Caco-2 (cell line): ENCODE data around the gene DCAF5. TPM values are rescaled to one million over a fixed set of nuclear protein-coding genes. Genes with fewer than 3 reads are reported as not detected.

Experiments
- BruUV-seq: library from RNA; stranded (reverse); fragments of 400-500 nt; replicated peaks from 2 replicates; lab custom pipeline; 2021; lab: Mats Ljungman, UMichigan
- CTCF ChIA-PET: fragments of 300-600 bp; sonication (Branson Sonifier 250); formaldehyde crosslinking; loops from one replicate; lab custom pipeline; 2022; ENCODE audit warnings: antibody characterized with exemption; lab: Charles Lee
- POLR2A ChIA-PET: fragments of 300-600 bp; sonication (Branson Sonifier 250); formaldehyde crosslinking; loops from one replicate; lab custom pipeline; 2022; ENCODE audit warnings: antibody characterized with exemption; lab: Charles Lee
- DNase-seq, 2 experiments: peaks; one replicate each; pipeline versions ENCODE4 v3.0.0 to v3.0.0-alpha.2; 2020 to 2022
- H3K27me3 ChIP-seq: replicated peaks from 2 replicates; pipeline ENCODE4 v1.6.0; 2011; ENCODE audit warnings: low read length; ENCODE audit not compliant: control insufficient read depth, insufficient read depth
- H3K36me3 ChIP-seq: 2 replicates; pipeline ENCODE4 v1.5.1; 2011; ENCODE audit warnings: low read length; ENCODE audit not compliant: control insufficient read depth, insufficient read depth
- H3K4me1 ChIP-seq: fragments of 250-450 bp; sonication (Bioruptor Pico); 2 replicates; pipeline ENCODE4 v1.5.1; 2020; ENCODE audit warnings: mild to moderate bottlenecking
- H3K4me3 ChIP-seq: 2 replicates; pipeline ENCODE4 v1.5.1; 2011; ENCODE audit warnings: low read depth, mild to moderate bottlenecking, control low read depth, low read length
- H3K9me3 ChIP-seq: fragments of 250-450 bp; sonication (Bioruptor Pico); 2 replicates; pipeline ENCODE4 v1.5.1; 2020; ENCODE audit warnings: mild to moderate bottlenecking, moderate library complexity
- H3K27ac Mint-ChIP-seq: one replicate; pipeline ENCODE4 v1.8.0; 2022; ENCODE audit warnings: mixed read lengths; ENCODE audit not compliant: unreplicated experiment
- H3K27me3 Mint-ChIP-seq: one replicate; pipeline ENCODE4 v1.8.0; 2022; ENCODE audit warnings: mixed read lengths; ENCODE audit not compliant: insufficient read depth, unreplicated experiment
- H3K36me3 Mint-ChIP-seq: one replicate; pipeline ENCODE4 v1.8.0; 2022; ENCODE audit warnings: mild to moderate bottlenecking, mixed read lengths; ENCODE audit not compliant: insufficient read depth, unreplicated experiment
- H3K4me1 Mint-ChIP-seq: one replicate; pipeline ENCODE4 v1.8.0; 2022; ENCODE audit warnings: low read depth, mixed read lengths; ENCODE audit not compliant: unreplicated experiment
- H3K4me3 Mint-ChIP-seq: one replicate; pipeline ENCODE4 v1.8.0; 2022; ENCODE audit warnings: mild to moderate bottlenecking, moderate library complexity, mixed read lengths; ENCODE audit not compliant: unreplicated experiment
- H3K9me3 Mint-ChIP-seq: one replicate; pipeline ENCODE4 v1.8.0; 2022; ENCODE audit warnings: mixed read lengths; ENCODE audit not compliant: unreplicated experiment
- CTCF ChIP-seq, 2 experiments: fragments of 200-600 bp in 1 of 2; IDR thresholded peaks; 1 replicate in 1 of 2; 2 replicates in 1 of 2; pipeline versions ENCODE4 v1.5.1 to v1.8.0; 2011 to 2022; ENCODE audit warnings: antibody characterized with exemption in 1 of 2, control low read depth in 1 of 2, inconsistent platforms in 1 of 2, low read depth in 1 of 2, low read length in 1 of 2, mild to moderate bottlenecking in 1 of 2, moderate library complexity in 1 of 2; ENCODE audit not compliant: insufficient read depth in 1 of 2, severe bottlenecking in 1 of 2, unreplicated experiment in 1 of 2
- intact Hi-C: fragments of 100-400 bp; cut with micrococcal nuclease; formaldehyde crosslinking; loops from one replicate; pipeline ENCODE4 v1.10.0; 2022; ENCODE audit not compliant: unreplicated experiment
- total RNA-seq: library from RNA; stranded (reverse); gene quantifications from 2 replicates; pipeline ENCODE4 v1.2.3, GENCODE V29; 2022

DCAF5 gene
- total RNA-seq, 1 experiment from 2014 or later: 34.8 TPM

- no peak overlapping the region for H3K4me3 ChIP-seq
- Mint-ChIP-seq H3K4me3 (no peak overlapping the region), H3K9me3 (no peaks in the 10 kb centered on the region), H3K36me3 (no peaks in the 10 kb centered on the region), H3K27ac (no peak overlapping the region), H3K27me3 (no peaks in the 10 kb centered on the region), H3K4me1 (no peaks in the 10 kb centered on the region)
- no peaks in the 10 kb centered on the region for H3K9me3 ChIP-seq
- no peaks in the 10 kb centered on the region for H3K36me3 ChIP-seq
- BruUV-seq: no TSS peak
- DNase-seq: no peak
- ChIA-PET CTCF (no interaction called here), POLR2A (interaction anchor here (0.6 kb wide), 1 partner anchor 15 kb away, joined by 4 read pairs; no protein-coding TSS in a partner anchor)
- H3K4me1 ChIP-seq: no peaks in the 10 kb centered on the region; the same call in 1 of the 2 replicates
- no peaks in the 10 kb centered on the region for H3K27me3 ChIP-seq
- TF ChIP-seq CTCF (IDR thresholded peaks at IDR 0.05; ENCODE audit: insufficient read depth in 1 of 2, low read depth in 1 of 2, low read length in 1 of 2, severe bottlenecking in 1 of 2, unreplicated experiment in 1 of 2): no peak
- intact Hi-C loops: no loop called here
Measured at GRCh38 chr14:69012256-69012953, 140.5 kb downstream of the DCAF5 start.

- Histone ChIP-seq H3K9me3 (no peaks in the 10 kb centered on the region), H3K4me1 (peaks cover under 1% of the 10 kb centered on the region), H3K27me3 (no peaks in the 10 kb centered on the region), H3K4me3 (no peak overlapping the region), H3K36me3 (no peaks in the 10 kb centered on the region)
- POLR2A ChIA-PET: no interaction called here
- H3K36me3 Mint-ChIP-seq: no peaks in the 10 kb centered on the region
- no peaks in the 10 kb centered on the region for H3K9me3 Mint-ChIP-seq
- no peak for DNase-seq
- no peaks in the 10 kb centered on the region for H3K27me3 Mint-ChIP-seq
- H3K4me3 Mint-ChIP-seq: no peak overlapping the region
- no TSS peak for BruUV-seq
- peaks cover 2% of the 10 kb centered on the region for H3K4me1 Mint-ChIP-seq
- CTCF ChIA-PET: no interaction called here
- intact Hi-C loops: no loop called here
- no peak for TF ChIP-seq CTCF (IDR thresholded peaks at IDR 0.05; ENCODE audit: insufficient read depth in 1 of 2, low read depth in 1 of 2, low read length in 1 of 2, severe bottlenecking in 1 of 2, unreplicated experiment in 1 of 2)
- no peak overlapping the region for H3K27ac Mint-ChIP-seq
Measured at GRCh38 chr14:69010648-69011047, 142.3 kb downstream of the DCAF5 start.

GRCh38 chr14:69008421-69008884 lies 144.5 kb downstream of the DCAF5 start:
- H3K27me3 ChIP-seq: no peaks in the 10 kb centered on the region
- peaks cover 6% of the 10 kb centered on the region; the same call in 1 of the 2 replicates for H3K4me1 ChIP-seq
- DNase-seq: no peak
- Mint-ChIP-seq H3K9me3 (no peaks in the 10 kb centered on the region), H3K36me3 (no peaks in the 10 kb centered on the region), H3K4me3 (no peak overlapping the region), H3K27me3 (no peaks in the 10 kb centered on the region), H3K27ac (no peak overlapping the region), H3K4me1 (peaks cover 11% of the 10 kb centered on the region)
- intact Hi-C loops: no loop called here
- BruUV-seq: no TSS peak
- POLR2A ChIA-PET: no interaction called here
- TF ChIP-seq CTCF (IDR thresholded peaks at IDR 0.05; ENCODE audit: insufficient read depth in 1 of 2, low read depth in 1 of 2, low read length in 1 of 2, severe bottlenecking in 1 of 2, unreplicated experiment in 1 of 2): no peak
- H3K4me3 ChIP-seq: no peak overlapping the region
- H3K36me3 ChIP-seq: no peaks in the 10 kb centered on the region
- CTCF ChIA-PET: interaction anchor here (1.2 kb wide), 1 partner anchor 28 kb away, joined by 3 read pairs; no protein-coding TSS in a partner anchor
- H3K9me3 ChIP-seq: no peaks in the 10 kb centered on the region
